H1 (cell line): Measurements from ENCODE around the gene OR2D2.

ENCODE experiments used
- ATF3 ChIP-seq: IDR thresholded peaks from 2 replicates; pipeline ENCODE4 v1.6.1; 2011; ENCODE audit warnings: low read depth, mild to moderate bottlenecking, low read length; ENCODE audit not compliant: insufficient read depth
- CBX5 ChIP-seq: fragments of 300-800, 300-1000 bp; sonication (generic); IDR thresholded peaks from 2 replicates; pipeline ENCODE4 v1.7.1; 2016; ENCODE audit warnings: antibody characterized with exemption, low read length, low read depth
- CTCF ChIP-seq, 3 experiments: IDR thresholded peaks; 1 replicate in 2 of 3; 2 replicates in 1 of 3; pipeline versions ENCODE4 v1.5.1 to v1.6.1; 2011; ENCODE audit warnings: low read length in 3 of 3, mild to moderate bottlenecking in 3 of 3, inconsistent platforms in 2 of 3, low read depth in 1 of 3, moderate library complexity in 1 of 3; ENCODE audit not compliant: insufficient read depth in 1 of 3; ENCODE audit errors: control extremely low read depth in 1 of 3
- EZH2 ChIP-seq: fragments of 200-600 bp; sonication (generic); IDR thresholded peaks from 2 replicates; pipeline ENCODE4 v1.7.1; 2012; ENCODE audit warnings: low read depth, mild to moderate bottlenecking, moderate library complexity, low read length, inconsistent platforms; ENCODE audit not compliant: severe bottlenecking
- GTF2F1 ChIP-seq: IDR thresholded peaks from 2 replicates; pipeline ENCODE4 v1.6.1; 2012; ENCODE audit warnings: low read depth, low read length, improper control_type of control experiment, borderline replicate concordance
- JUND ChIP-seq: IDR thresholded peaks from 2 replicates; pipeline ENCODE4 v1.6.1; 2011; ENCODE audit warnings: mild to moderate bottlenecking, improper control_type of control experiment, low read length
- POLR2A ChIP-seq, 2 experiments: IDR thresholded peaks; 1 replicate in 1 of 2; 2 replicates in 1 of 2; pipeline ENCODE4 v1.6.1; 2011; ENCODE audit warnings: low read depth in 2 of 2, low read length in 2 of 2, mild to moderate bottlenecking in 2 of 2; ENCODE audit errors: control extremely low read depth in 1 of 2
- POLR2AphosphoS5 ChIP-seq: IDR thresholded peaks from 2 replicates; pipeline ENCODE4 v1.6.1; 2011; ENCODE audit warnings: low read depth, low read length
- SP4 ChIP-seq: IDR thresholded peaks from 2 replicates; pipeline ENCODE4 v1.6.1; 2012; ENCODE audit warnings: low read length, inconsistent platforms
- SUZ12 ChIP-seq: fragments of 200-600 bp; sonication (generic); IDR thresholded peaks from 2 replicates; pipeline ENCODE4 v1.6.1; 2012; ENCODE audit warnings: mild to moderate bottlenecking, inconsistent platforms, low read length, moderate library complexity, mixed read lengths

- TF ChIP-seq CTCF (IDR thresholded peaks at IDR 0.05; ENCODE audit: control extremely low read depth in 1 of 3, insufficient read depth in 1 of 3, low read depth in 1 of 3, low read length in 3 of 3) (no peak), ATF3 (no peak), CBX5 (no peak), GTF2F1 (no peak), JUND (no peak), SUZ12 (no peak), EZH2 (no peak), SP4 (no peak), POLR2A (IDR thresholded peaks at IDR 0.05; ENCODE audit: control extremely low read depth in 1 of 2, low read depth in 2 of 2, low read length in 2 of 2) (no peak), POLR2AphosphoS5 (no peak)
Observed at GRCh38 chr11:6925636-6926207, 33.4 kb upstream of the OR2D2 start.
